Upper lobe of left lung (tissue), 4 donors: ENCODE results near the gene PLAC8L1.

Source experiments
- EP300 ChIP-seq, 4 donors: sonication (generic); formaldehyde crosslinking; IDR thresholded peaks; one replicate each; pipeline ENCODE4 v1.5.1; 2017; ENCODE audit warnings: antibody characterized with exemption in 4 of 4, control low read depth in 2 of 4
- POLR2A ChIP-seq, 4 donors: fragments of 450-650 bp; IDR thresholded peaks; one replicate each; pipeline ENCODE4 v1.5.1; 2016 to 2017; ENCODE audit warnings: antibody characterized with exemption in 4 of 4, mild to moderate bottlenecking in 2 of 4
- POLR2AphosphoS5 ChIP-seq, 2 donors: sonication (generic); formaldehyde crosslinking; IDR thresholded peaks; one replicate each; pipeline ENCODE4 v1.5.1; 2017; ENCODE audit warnings: antibody characterized with exemption in 2 of 2
- TF ChIP-seq, protein P1 (sequence below), 6 experiments: fragments of 450-650 bp in 4 of 6; fragments of 200-600 bp in 2 of 6; sonication (generic) in 2 of 6; IDR thresholded peaks; one replicate each; pipeline ENCODE4 v1.5.1; 2016 to 2019; ENCODE audit warnings: antibody characterized with exemption in 6 of 6

DNA sequence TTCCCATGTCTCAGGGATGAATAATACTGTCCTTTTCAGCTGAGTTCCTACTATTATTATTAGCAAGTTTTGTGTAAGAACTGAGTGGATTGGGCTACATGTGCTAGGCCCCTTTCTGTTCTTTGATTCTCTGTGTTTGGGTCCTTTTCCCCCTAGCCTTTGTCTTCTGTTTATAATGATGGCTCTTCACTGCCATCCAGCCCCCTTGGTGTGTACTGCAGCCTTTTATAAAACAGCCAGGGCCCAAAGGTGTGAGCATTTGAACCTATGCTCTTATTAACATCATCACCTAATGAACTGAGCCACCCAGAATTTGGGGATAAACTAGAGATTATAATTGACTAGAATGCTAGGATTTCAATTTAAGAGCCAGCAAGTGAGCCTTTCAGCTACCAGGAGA, 52.6 kb downstream of the PLAC8L1 start:
- TF ChIP-seq, protein P1, sequence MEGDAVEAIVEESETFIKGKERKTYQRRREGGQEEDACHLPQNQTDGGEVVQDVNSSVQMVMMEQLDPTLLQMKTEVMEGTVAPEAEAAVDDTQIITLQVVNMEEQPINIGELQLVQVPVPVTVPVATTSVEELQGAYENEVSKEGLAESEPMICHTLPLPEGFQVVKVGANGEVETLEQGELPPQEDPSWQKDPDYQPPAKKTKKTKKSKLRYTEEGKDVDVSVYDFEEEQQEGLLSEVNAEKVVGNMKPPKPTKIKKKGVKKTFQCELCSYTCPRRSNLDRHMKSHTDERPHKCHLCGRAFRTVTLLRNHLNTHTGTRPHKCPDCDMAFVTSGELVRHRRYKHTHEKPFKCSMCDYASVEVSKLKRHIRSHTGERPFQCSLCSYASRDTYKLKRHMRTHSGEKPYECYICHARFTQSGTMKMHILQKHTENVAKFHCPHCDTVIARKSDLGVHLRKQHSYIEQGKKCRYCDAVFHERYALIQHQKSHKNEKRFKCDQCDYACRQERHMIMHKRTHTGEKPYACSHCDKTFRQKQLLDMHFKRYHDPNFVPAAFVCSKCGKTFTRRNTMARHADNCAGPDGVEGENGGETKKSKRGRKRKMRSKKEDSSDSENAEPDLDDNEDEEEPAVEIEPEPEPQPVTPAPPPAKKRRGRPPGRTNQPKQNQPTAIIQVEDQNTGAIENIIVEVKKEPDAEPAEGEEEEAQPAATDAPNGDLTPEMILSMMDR (IDR thresholded peaks at IDR 0.05): no peak
- TF ChIP-seq POLR2A (IDR thresholded peaks at IDR 0.05): no peak
- TF ChIP-seq POLR2AphosphoS5 (IDR thresholded peaks at IDR 0.05): no peak
- no peak for TF ChIP-seq EP300 (IDR thresholded peaks at IDR 0.05)
